HG02852 (cell line): ENCODE results near the gene RPL3.

ENCODE experiments used
- ATAC-seq: cut with Tn5 transposase; IDR thresholded peaks from one replicate; pipeline ENCODE4 v1.9.1; 2021; ENCODE audit warnings: mild to moderate bottlenecking, moderate library complexity; ENCODE audit not compliant: unreplicated experiment

RPL3 gene

GRCh38 chr22:39301108-39301507, 18.3 kb downstream of the RPL3 start:
- ATAC-seq, result no peak

- ATAC-seq, result no peak
Measured at GRCh38 chr22:39300186-39300830, 19.1 kb downstream of the RPL3 start.

DNA sequence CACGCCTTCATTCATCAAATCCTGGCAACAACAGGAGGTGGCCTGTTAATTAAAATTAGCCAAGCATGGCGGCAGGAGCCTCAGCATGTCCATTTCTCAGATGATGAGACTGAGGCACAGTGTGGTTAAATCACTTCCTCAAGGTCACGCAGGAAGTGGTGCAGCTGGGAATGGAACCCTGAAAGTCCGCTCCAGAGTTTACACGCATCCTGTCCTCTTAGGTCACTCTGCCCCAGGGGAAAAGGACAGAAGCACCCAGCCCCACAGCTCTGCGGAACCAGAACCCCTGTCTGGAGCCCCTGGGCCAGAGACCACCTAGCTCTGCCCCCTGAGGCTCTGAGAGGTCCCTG, 19.6 kb downstream of the RPL3 start:
- ATAC-seq, result no peak

DNA sequence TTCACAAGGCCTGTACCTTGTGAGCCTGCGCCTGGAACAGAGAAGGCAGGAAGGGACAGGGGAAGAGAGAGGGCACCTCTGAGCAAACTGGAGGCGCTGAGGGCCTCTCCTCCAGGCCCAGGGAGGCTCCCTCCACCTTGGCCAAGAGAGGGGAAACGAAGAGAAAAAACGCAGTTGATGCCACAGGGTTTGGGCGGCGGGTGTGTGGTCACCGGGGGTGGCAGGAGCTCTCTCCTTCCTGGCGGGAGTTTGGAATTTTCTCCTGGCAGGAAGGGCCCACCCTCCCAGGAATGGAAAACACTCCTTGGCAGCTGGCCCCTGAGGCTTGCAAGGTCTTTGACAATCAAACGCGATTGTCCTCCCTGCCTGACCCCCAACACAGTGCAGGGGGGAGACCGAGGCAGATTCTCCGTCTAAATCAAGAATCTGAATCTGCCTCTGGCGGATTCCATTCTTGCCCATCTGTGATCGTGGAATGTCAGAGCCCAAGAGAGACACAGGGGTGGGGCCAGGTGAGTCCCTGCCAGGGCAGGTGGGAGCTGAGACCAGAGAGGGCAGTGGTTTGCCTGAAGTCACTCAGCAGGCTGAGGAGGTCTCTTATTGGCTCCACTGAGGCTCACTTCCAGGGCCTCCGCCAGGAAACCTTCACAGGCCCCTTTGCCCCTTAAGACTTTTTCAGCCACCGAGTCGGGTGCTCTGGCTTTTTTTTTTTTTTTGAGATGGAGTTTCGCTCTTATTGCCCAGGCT, 21.0 kb downstream of the RPL3 start:
- ATAC-seq, result no peak

DNA sequence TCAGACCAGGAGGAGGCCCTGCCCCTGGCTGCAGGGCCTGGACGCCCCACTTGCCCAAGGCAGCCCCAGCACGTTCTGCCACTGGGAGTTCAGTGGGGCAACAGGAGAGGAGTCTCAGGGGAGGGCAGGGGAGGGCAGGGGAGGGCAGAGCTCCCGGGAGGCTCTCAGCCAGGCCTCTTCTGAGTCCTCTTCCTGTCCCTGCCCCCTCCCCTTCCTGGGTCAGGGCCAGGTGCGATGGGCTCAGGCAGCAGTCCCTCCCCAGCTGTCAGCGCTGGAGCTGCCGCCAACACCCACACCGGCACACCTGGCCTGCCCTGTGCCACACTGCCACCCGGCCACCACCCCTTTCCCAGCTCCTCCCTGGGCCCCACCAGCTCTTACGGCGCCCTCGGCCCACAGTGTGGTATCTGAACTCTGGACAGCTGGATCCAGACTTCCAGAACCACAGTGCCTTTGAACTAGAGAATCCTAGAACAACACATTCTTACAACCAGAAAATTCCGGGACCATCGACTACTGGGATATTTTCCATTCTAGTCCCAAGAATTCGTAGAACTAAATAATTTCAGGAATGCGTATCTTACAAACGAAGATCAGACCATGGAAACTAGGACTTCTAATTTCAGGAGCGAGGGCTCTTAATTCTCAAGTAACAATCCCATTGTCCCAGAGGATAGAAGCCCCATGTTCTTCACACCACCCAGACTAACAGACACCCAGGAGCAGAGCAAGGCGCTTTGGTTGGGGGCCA, 21.8 kb downstream of the RPL3 start:
- no peak for ATAC-seq

- no peak for ATAC-seq
Measured at GRCh38 chr22:39296981-39297489, 22.4 kb downstream of the RPL3 start.

DNA sequence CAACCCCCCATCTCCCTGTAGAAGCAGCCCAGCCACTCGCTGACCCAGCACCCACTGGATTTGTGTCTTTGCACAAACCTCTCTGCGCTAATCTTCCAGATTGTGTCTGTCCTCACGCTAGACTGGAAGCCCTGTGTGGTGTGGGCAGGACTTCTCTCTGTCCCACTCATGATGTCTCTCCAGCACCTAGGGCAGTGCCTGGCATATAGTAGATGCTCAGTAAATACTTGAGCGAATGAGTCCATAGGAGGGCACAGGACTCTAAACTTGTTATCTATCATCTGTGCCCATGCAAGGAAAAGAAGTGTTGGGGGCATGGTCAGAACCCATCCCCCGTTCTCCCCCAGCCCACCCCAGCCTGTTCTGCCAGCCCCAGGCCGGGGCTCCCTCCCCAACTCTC, 22.9 kb downstream of the RPL3 start:
- no peak for ATAC-seq

GRCh38 chr22:39294571-39295468, 24.6 kb downstream of the RPL3 start:
- no peak for ATAC-seq

DNA sequence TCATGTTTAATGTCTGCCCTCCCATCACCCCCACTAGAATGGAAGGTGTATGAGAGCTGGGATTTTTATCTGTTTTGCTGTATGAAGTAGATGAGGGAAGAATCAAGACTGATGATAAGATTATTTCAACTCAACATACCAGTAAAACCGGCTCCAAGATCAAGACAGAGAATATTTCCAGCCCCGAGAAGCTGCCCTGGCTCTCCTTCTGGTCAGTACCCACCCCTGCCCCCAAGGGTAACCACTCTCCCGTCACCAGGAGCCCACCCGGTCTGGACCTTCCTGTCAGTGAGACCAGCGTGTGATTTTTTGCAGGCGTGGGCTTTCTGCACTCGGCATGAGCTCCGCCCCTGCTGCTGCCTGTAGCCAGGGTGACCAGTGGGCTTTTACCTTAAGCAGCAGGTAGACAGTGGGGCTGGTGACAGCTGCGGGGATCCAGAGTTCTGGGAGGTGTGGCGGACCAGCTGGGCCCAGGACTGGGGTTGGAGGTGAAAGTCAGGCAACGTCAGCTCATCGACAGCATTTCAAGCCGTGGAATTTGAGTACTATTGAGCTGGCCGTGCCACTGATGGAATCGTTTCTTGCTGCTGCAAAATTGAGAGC, 25.6 kb downstream of the RPL3 start:
- ATAC-seq, result no peak

- no peak for ATAC-seq
Measured at GRCh38 chr22:39292561-39293074, 26.8 kb downstream of the RPL3 start.

GRCh38 chr22:39292031-39292462, 27.4 kb downstream of the RPL3 start:
- no peak for ATAC-seq

DNA sequence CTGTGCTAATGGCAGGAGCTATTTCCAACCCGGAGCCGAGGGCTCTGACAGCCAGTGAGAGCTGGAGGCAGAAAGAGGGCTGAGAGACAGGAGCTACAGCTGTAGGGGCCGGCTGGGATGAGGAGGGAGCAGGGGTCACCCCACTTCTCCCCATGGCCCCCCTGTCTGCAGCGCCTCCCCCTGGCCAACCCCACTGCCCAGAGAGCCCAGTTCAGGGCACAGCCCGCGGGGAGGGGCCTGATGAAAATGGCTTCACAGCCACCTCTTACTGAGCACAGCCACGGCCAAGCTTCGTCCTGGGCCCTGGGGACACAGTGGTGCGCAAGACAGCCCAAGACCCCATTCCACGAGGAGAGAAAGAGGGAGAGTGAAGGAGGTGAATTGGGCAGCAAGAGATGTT, 27.9 kb downstream of the RPL3 start:
- no peak for ATAC-seq

DNA sequence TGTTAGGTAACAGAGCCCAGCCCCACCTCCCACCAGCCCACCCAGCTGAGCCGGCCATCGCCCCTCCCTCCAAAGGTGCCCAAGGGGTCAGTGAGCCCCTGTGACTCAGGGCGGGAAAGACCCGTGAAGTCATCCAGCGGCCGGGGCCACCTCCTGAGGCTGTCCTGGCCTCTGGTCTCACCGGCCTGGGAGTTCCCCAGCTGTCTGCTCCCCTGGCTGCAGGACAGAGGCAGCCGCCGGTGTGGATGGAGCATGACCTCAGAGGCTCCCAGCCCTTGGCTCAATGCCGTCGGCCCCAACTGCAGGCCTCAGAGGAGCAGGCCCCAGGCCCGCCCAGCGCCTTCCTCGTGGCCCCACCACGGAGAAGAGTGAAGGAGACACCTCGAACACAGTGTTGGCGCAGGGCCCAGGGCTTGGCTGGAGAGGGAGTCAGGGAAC, 28.7 kb downstream of the RPL3 start:
- no peak for ATAC-seq

DNA sequence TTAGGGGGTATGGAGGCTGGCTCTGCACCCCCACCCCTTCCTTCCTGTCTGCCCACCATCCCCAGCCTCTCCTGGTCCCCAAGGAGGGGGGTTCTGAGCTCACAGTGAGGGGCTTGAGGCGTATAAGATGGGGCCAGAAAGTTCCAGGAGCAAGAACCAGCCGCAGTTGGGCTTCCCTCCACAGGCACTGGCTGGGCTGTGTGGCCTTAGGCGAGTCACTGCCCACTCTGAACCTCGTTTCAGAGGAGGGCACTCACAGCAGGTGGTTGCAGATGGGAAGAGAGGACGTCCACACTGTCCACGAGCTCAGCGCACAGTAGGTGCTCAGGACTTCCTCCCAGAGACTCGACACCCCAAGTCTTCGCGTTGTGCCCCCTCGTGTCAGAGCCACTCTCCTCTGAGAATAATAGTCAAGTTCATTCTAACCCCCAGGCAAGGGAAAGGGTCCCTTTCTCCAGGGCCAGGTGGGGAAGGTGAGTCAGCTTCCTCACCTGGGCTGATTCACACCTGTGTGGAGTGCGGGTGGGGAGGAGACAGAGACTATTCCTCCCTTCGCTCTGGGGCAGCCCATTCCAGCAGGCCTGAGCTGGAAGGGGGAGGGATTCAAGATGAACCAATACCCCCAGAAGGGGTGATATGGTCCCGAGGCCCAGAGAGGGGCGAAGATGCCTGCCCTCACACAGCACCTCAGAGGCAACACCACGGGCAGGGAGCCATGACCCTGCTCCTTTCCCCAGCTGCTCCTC, 29.3 kb downstream of the RPL3 start:
- ATAC-seq, result no peak

DNA sequence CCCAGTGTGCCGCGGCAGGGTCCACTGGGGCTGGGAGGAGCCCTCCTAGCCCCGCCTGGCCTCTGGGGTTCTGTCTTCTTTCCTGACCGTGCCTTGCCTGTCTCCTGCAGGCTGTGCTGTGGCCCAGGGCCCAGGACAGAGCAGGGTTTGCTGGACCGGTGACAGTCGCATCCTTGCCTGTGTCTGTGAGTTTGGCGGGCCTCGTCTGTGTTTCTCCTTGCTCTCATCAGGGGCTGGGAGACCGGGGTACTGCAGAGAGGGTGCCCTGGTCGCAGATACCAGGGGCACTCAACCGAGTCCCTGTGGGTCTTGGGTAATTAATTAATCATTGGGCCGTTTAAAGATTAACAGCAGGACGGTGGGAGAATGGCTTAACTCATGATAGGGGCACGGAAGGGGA, 29.9 kb downstream of the RPL3 start:
- ATAC-seq, result no peak

GRCh38 chr22:39288135-39288898, 31.1 kb downstream of the RPL3 start:
- no peak for ATAC-seq

- ATAC-seq, result no peak
Measured at GRCh38 chr22:39287076-39287725, 32.2 kb downstream of the RPL3 start.

DNA sequence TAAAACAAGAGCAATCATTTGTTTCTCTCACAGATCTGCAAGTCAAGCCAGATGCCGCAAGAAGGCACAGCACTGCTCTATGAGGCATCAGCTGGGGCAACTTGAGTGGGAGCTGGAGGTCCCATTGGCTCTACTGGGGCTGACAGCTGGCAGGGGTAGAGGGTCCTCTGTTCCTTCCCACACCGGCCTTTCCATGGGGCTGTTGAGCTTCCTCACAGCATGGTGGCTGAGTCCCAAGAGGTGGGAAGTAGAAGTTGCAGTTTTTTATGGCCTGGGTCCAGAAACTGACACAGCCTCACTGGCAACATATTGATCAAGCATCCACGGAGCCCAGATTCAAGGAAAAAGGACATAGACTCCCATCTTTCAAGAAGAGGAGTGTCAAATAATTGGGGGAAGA, 34.4 kb downstream of the RPL3 start:
- no peak for ATAC-seq
